HL-60 (cell line): ENCODE results near the gene KRT77.

Experiments used
- DNase-seq, 2 experiments: peaks; one replicate each; pipeline ENCODE4 v3.0.0-alpha.2; 2010 to 2020; ENCODE audit warnings: low read depth in 1 of 2, low spot score in 1 of 2
- H3K27ac ChIP-seq: fragments of 250-450 bp; sonication (Bioruptor Pico); replicated peaks from 2 replicates; pipeline ENCODE4 v1.5.1; 2020; ENCODE audit warnings: mild to moderate bottlenecking, moderate library complexity
- H3K27me3 ChIP-seq: fragments of 250-450 bp; sonication (Bioruptor Pico); 2 replicates; pipeline ENCODE4 v1.5.1; 2021; ENCODE audit warnings: mild to moderate bottlenecking, moderate library complexity; ENCODE audit not compliant: insufficient read depth, poor library complexity, severe bottlenecking
- H3K4me3 ChIP-seq: replicated peaks from 2 replicates; pipeline ENCODE4 v1.5.1; 2011; ENCODE audit warnings: mild to moderate bottlenecking, control low read depth, low read length; ENCODE audit not compliant: insufficient read depth
- GABPA ChIP-seq: IDR thresholded peaks from 2 replicates; pipeline ENCODE4 v1.6.1; 2012; ENCODE audit warnings: low read depth
- POLR2AphosphoS5 ChIP-seq: IDR thresholded peaks from 2 replicates; pipeline ENCODE4 v1.6.1; 2012; ENCODE audit warnings: low read depth
- SPI1 ChIP-seq: IDR thresholded peaks from 2 replicates; pipeline ENCODE4 v1.6.1; 2012; ENCODE audit warnings: low read depth, mild to moderate bottlenecking, borderline replicate concordance
- TF ChIP-seq, protein P1 (sequence below): IDR thresholded peaks from 2 replicates; pipeline ENCODE4 v1.6.1; 2012; ENCODE audit warnings: low read depth; ENCODE audit not compliant: insufficient replicate concordance
- TF ChIP-seq, protein P2 (sequence below): IDR thresholded peaks from one replicate; pipeline ENCODE4 v1.5.1; 2011; ENCODE audit warnings: low read length, control low read depth, inconsistent platforms; ENCODE audit not compliant: insufficient read depth

KRT77 gene

DNA sequence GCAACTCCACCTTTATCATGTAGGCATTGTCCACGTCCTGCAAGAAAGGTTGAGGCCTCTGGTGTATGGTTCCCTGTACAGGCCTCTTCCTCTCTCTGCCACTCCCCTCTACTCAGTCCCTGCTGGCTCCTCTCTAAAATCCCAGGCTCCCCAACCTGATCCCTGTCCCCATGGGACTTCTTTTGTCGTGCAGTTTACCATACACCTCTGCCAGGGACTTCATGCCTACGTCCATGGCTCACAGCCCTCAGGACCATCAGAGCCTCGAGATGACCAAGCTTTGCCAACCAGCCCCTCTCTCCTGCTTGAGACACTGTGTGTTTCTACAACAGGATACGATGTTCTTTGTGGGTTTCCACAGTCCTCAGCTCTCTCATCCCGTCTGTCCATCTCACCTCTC lies 54.3 kb downstream of the KRT77 start:
- H3K27me3 ChIP-seq = no peaks in the 10 kb centered on the region
- H3K4me3 ChIP-seq = no peak overlapping the region
- no peak overlapping the region for H3K27ac ChIP-seq
- DNase-seq = no peak
- no peak for TF ChIP-seq GABPA
- no peak for TF ChIP-seq SPI1
- no peak for TF ChIP-seq POLR2AphosphoS5
- TF ChIP-seq, protein P1, sequence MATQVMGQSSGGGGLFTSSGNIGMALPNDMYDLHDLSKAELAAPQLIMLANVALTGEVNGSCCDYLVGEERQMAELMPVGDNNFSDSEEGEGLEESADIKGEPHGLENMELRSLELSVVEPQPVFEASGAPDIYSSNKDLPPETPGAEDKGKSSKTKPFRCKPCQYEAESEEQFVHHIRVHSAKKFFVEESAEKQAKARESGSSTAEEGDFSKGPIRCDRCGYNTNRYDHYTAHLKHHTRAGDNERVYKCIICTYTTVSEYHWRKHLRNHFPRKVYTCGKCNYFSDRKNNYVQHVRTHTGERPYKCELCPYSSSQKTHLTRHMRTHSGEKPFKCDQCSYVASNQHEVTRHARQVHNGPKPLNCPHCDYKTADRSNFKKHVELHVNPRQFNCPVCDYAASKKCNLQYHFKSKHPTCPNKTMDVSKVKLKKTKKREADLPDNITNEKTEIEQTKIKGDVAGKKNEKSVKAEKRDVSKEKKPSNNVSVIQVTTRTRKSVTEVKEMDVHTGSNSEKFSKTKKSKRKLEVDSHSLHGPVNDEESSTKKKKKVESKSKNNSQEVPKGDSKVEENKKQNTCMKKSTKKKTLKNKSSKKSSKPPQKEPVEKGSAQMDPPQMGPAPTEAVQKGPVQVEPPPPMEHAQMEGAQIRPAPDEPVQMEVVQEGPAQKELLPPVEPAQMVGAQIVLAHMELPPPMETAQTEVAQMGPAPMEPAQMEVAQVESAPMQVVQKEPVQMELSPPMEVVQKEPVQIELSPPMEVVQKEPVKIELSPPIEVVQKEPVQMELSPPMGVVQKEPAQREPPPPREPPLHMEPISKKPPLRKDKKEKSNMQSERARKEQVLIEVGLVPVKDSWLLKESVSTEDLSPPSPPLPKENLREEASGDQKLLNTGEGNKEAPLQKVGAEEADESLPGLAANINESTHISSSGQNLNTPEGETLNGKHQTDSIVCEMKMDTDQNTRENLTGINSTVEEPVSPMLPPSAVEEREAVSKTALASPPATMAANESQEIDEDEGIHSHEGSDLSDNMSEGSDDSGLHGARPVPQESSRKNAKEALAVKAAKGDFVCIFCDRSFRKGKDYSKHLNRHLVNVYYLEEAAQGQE = no peak
- TF ChIP-seq, protein P2, sequence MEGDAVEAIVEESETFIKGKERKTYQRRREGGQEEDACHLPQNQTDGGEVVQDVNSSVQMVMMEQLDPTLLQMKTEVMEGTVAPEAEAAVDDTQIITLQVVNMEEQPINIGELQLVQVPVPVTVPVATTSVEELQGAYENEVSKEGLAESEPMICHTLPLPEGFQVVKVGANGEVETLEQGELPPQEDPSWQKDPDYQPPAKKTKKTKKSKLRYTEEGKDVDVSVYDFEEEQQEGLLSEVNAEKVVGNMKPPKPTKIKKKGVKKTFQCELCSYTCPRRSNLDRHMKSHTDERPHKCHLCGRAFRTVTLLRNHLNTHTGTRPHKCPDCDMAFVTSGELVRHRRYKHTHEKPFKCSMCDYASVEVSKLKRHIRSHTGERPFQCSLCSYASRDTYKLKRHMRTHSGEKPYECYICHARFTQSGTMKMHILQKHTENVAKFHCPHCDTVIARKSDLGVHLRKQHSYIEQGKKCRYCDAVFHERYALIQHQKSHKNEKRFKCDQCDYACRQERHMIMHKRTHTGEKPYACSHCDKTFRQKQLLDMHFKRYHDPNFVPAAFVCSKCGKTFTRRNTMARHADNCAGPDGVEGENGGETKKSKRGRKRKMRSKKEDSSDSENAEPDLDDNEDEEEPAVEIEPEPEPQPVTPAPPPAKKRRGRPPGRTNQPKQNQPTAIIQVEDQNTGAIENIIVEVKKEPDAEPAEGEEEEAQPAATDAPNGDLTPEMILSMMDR = no peak

DNA sequence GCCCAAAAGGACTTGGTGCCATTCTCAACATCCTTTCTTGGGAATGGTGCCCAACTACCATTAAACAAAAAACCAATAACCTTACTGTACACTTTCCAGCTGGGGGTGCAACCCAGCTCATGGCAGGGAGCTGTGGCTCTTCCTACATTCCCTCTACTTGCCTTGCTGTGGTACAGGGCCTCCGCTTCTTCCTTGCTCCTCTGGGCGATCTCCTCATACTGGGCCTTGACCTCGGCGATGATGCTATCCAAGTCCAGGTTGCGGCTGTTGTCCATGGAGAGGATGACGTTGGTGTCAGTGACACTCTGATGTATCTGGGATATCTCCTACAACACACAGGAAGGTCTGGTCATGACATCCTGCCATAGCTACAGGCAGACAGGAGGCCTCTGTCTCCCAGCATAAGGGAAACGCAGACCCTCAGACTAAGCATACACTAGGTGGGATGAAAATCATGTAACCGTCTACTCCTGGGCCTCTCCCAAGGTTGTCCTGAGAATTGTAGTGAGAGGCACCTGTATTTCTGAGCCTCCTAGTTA lies 55.2 kb downstream of the KRT77 start:
- H3K4me3 ChIP-seq = no peak overlapping the region
- H3K27me3 ChIP-seq = no peaks in the 10 kb centered on the region
- TF ChIP-seq GABPA (no peak), POLR2AphosphoS5 (no peak), SPI1 (no peak)
- TF ChIP-seq, protein P1 = no peak
- TF ChIP-seq, protein P2 = no peak
- no peak for DNase-seq
- H3K27ac ChIP-seq = no peak overlapping the region

DNA sequence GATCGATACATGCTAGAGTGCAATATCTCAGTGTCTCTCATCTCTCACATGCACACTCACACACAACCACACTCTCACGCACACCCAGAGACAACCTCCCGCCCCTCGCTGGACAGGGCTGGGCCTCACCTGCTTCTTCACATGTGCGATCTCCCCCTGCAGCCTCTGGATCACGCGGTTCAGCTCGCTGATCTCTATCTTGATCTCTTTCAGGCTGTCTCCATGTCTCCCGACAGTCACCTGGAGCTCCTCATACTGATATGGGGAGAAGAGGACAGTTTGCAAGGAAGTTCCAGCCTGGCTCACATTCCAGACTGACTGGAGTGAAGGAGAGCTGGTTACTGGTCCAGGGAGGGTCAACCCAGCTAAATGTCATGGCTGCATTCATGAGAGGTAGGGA lies 55.7 kb downstream of the KRT77 start:
- DNase-seq = no peak
- Histone ChIP-seq H3K27ac (no peak overlapping the region), H3K27me3 (no peaks in the 10 kb centered on the region), H3K4me3 (no peak overlapping the region)
- no peak for TF ChIP-seq SPI1
- TF ChIP-seq, protein P1 = no peak
- no peak for TF ChIP-seq GABPA
- TF ChIP-seq, protein P2 = no peak
- no peak for TF ChIP-seq POLR2AphosphoS5
